Body of pancreas (tissue), 4 donors: ENCODE data around the gene CXCR1. TPM values are rescaled to one million over a fixed set of nuclear protein-coding genes. Genes with fewer than 3 reads are reported as not detected.

Experiments
- ATAC-seq: fragments of 150-250 bp; one replicate; pipeline ENCODE4 v1.9.1; 2016
- DNase-seq, 4 donors: peaks; one replicate each; pipeline ENCODE4 v3.0.0-alpha.2; 2019
- H3K27ac ChIP-seq, 4 donors: fragments of 200-600 bp; sonication (generic); 1 replicate in 3 of 4; 2 replicates in 1 of 4; pipeline versions ENCODE4 v1.5.1 to v1.6.1; 2016 to 2019; ENCODE audit warnings: mild to moderate bottlenecking in 1 of 4, mixed read lengths in 1 of 4, moderate library complexity in 1 of 4
- H3K27me3 ChIP-seq, 2 donors: fragments of 200-600 bp; sonication (generic); one replicate each; pipeline ENCODE4 v1.6.0; 2016; ENCODE audit warnings: mild to moderate bottlenecking in 1 of 2
- H3K36me3 ChIP-seq, 2 donors: fragments of 200-600 bp; sonication (generic); replicated peaks in 1 of 2; 2 replicates each; pipeline ENCODE4 v1.5.1; 2016; ENCODE audit warnings: low read depth in 2 of 2; ENCODE audit not compliant: insufficient read depth in 1 of 2
- H3K4me1 ChIP-seq: fragments of 200-600 bp; sonication (generic); one replicate; pipeline ENCODE4 v1.6.0; 2016
- H3K4me3 ChIP-seq, 2 donors: fragments of 200-600 bp; sonication (generic); 1 replicate in 1 of 2; 2 replicates in 1 of 2; pipeline ENCODE4 v1.5.1; 2016 to 2019
- H3K9me3 ChIP-seq, 3 donors: fragments of 200-600 bp; sonication (generic); 1 replicate in 2 of 3; 2 replicates in 1 of 3; pipeline ENCODE4 v1.5.1; 2016
- CTCF ChIP-seq, 7 experiments: fragments of 450-650 bp in 4 of 7; fragments of 200-600 bp in 3 of 7; sonication (generic) in 3 of 7; IDR thresholded peaks; one replicate each; pipeline ENCODE4 v1.5.1; 2016 to 2019; ENCODE audit warnings: antibody characterized with exemption in 7 of 7
- POLR2A ChIP-seq, 3 donors: fragments of 450-650 bp; IDR thresholded peaks; one replicate each; pipeline ENCODE4 v1.6.1; 2016; ENCODE audit warnings: antibody characterized with exemption in 3 of 3, mild to moderate bottlenecking in 2 of 3
- WGBS, 2 donors: methylation state at CpG; one replicate each; pipeline ENCODE4 v1.1.5; 2017; 5-methylcytosine and 5-hydroxymethylcytosine counted together
- intact Hi-C: fragments of 100-400 bp; cut with DNase I; formaldehyde crosslinking; loops from one replicate; pipeline ENCODE4 v1.15.1; 2023
- total RNA-seq, 2 donors: library from RNA; depleted of rRNA; stranded (reverse); fragments of >200 nt; gene quantifications; one replicate each; pipeline ENCODE4 v1.1.0, GENCODE V29; 2016

CXCR1 gene
- total RNA-seq, 2 donors from 2014 or later = not detected

DNA sequence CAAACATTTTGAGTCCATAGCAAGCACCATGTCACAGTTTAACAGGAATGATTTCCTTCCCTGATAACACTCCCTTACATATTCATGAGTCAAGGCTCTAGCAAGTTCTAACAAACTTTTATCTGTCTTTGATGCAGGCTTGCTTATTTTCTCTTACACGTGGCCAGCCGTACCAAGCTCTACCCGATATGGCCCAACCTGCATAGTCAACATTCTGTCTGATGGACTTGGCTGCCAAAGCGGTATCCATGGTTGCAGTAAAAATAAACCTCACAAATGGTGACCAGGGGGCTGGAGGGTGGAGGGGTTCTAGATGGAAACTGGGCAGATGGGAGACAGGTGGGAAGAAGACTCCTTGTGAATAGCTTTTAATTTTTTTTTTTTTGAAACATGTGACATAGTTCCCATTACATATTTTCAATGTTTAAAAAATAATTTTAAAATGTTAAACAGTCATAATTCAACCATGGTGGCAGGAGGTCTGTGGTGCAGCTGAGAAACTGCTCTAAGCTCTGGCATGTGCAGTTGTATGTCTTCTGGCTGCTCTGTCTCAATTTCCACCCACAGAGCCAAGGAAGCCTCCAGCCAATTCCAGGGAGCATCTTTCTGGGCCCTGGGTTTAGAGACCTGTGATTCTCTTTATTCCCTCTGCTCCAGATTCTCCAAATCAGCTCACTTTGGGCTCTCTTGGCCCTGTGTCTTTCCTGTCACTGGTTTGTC, 20.7 kb upstream of the CXCR1 start:
- intact Hi-C loops = no loop called here
- TF ChIP-seq CTCF (IDR thresholded peaks at IDR 0.05) (no peak), POLR2A (IDR thresholded peaks at IDR 0.05) (no peak)
- H3K27ac ChIP-seq = peak overlapping the region in 1 of 4 donors; percentile 3
- no peak overlapping the region for H3K4me3 ChIP-seq
- peak; percentile 16 to 25 (median 21) for DNase-seq
- peaks cover 11% of the 10 kb centered on the region for H3K4me1 ChIP-seq
- no peaks in the 10 kb centered on the region for H3K27me3 ChIP-seq
- no peaks in the 10 kb centered on the region for H3K9me3 ChIP-seq
- WGBS, 2 donors = 35 to 45% methylated on average over 4 of the region's 4 CpGs
- peak; percentile 62 for ATAC-seq
- no peaks in the 10 kb centered on the region for H3K36me3 ChIP-seq

GRCh38 chr2:218186876-218187275, 20.1 kb upstream of the CXCR1 start:
- ATAC-seq = peak; percentile 19
- no peaks in the 10 kb centered on the region for H3K27me3 ChIP-seq
- H3K4me1 ChIP-seq = peaks cover 11% of the 10 kb centered on the region
- no peaks in the 10 kb centered on the region for H3K9me3 ChIP-seq
- DNase-seq = no peak
- no peak overlapping the region for H3K4me3 ChIP-seq
- intact Hi-C loops = no loop called here
- TF ChIP-seq CTCF (IDR thresholded peaks at IDR 0.05) = no peak
- TF ChIP-seq POLR2A (IDR thresholded peaks at IDR 0.05) = no peak
- 58 to 65% methylated on average over 1 of the region's 1 CpG for WGBS, 2 donors
- H3K27ac ChIP-seq = peak overlapping the region in 1 of 4 donors; percentile 3
- H3K36me3 ChIP-seq = no peaks in the 10 kb centered on the region

- ATAC-seq = peak; percentile 96
- no peak for TF ChIP-seq POLR2A (IDR thresholded peaks at IDR 0.05)
- peak; percentile 59 to 93 (median 86) for TF ChIP-seq CTCF (IDR thresholded peaks at IDR 0.05)
- peaks cover 11% of the 10 kb centered on the region for H3K4me1 ChIP-seq
- 32 to 33% methylated on average over 8 of the region's 8 CpGs for WGBS, 2 donors
- intact Hi-C loops = no loop called here
- peak; percentile 76 to 85 (median 84) for DNase-seq
- no peaks in the 10 kb centered on the region for H3K27me3 ChIP-seq
- H3K27ac ChIP-seq = peak overlapping the region in 1 of 4 donors; percentile 3
- no peaks in the 10 kb centered on the region for H3K9me3 ChIP-seq
- no peaks in the 10 kb centered on the region for H3K36me3 ChIP-seq
- H3K4me3 ChIP-seq = no peak overlapping the region
Observed at GRCh38 chr2:218186355-218186766, 19.6 kb upstream of the CXCR1 start.

DNA sequence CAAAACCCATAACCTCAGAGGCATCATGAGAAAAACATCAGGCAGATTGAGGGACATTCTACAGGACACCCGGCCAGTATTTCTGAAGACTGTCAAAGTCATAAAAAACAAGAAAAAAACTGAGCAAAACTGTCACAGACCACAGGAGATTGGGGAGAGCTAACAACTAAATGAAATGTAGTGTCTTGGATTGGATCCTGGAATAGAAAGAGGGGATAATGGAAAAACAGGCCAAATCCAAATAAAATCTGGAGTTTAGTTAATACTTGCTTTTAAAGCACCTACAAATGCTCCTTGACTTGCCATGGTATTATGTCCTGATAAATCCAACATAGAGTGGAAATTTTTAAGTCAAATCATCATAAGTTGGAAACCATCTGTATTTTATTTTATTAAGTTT, 17.6 kb upstream of the CXCR1 start:
- Histone ChIP-seq H3K36me3 (no peaks in the 10 kb centered on the region), H3K4me3 (no peak overlapping the region), H3K27me3 (no peaks in the 10 kb centered on the region), H3K27ac (no peak overlapping the region), H3K4me1 (peaks cover 11% of the 10 kb centered on the region), H3K9me3 (no peaks in the 10 kb centered on the region)
- TF ChIP-seq CTCF (IDR thresholded peaks at IDR 0.05) = no peak
- TF ChIP-seq POLR2A (IDR thresholded peaks at IDR 0.05) = no peak
- no peak for DNase-seq
- intact Hi-C loops = no loop called here
- ATAC-seq = no peak
- 65 to 80% methylated on average over 1 of the region's 1 CpG for WGBS, 2 donors
